ENCODE results near the gene VWA8. TPM values are rescaled to one million over a fixed set of nuclear protein-coding genes. Genes with fewer than 3 reads are reported as not detected.

Gene VWA8
- total and polyA plus RNA-seq, 2 of the 8 experiments (the other 6 are each of a cell fraction or from before 2014, with no cell fraction given): 5.9 to 19.6 TPM

- H3K18ac ChIP-seq (ENCODE audit: extremely low read depth, low read length): no peak overlapping the region
- no peak overlapping the region for H4K5ac ChIP-seq (ENCODE audit: insufficient read length, low read depth, low read length)
- peaks cover 0 to 2% (median under 1%) of the 10 kb centered on the region in 4 experiments; a peak in 2 of 8 replicates for H3K36me3 ChIP-seq (ENCODE audit: control insufficient read depth in 2 of 4, insufficient read depth in 4 of 4, low read length in 3 of 4)
- no peaks in the 10 kb centered on the region for H3K27me3 ChIP-seq (replicated peaks in 1 of 4; ENCODE audit: control insufficient read depth in 3 of 4, extremely low read depth in 1 of 4, insufficient read depth in 3 of 4, low read length in 3 of 4)
- no peaks in the 10 kb centered on the region for H3K79me1 ChIP-seq (ENCODE audit: low read depth, low read length)
- no peaks in the 10 kb centered on the region for H3K4me1 ChIP-seq (replicated peaks in 1 of 4; ENCODE audit: control insufficient read depth in 3 of 4, insufficient read depth in 4 of 4, low read length in 3 of 4)
- H3K27ac ChIP-seq (ENCODE audit: low read depth, low read length): no peak overlapping the region
- H3K56ac ChIP-seq (replicated peaks; ENCODE audit: insufficient read length, low read depth, low read length): no peak overlapping the region
- ChIA-PET CTCF (ENCODE audit: partially characterized antibody) (no interaction called here), POLR2A (ENCODE audit: partially characterized antibody) (no interaction called here)
- no peak overlapping the region for H2BK15ac ChIP-seq (ENCODE audit: low read length)
- no peak overlapping the region for H2BK12ac ChIP-seq (ENCODE audit: low read depth, low read length)
- H2AK5ac ChIP-seq (ENCODE audit: low read depth, low read length): no peak overlapping the region
- DNase-seq (ENCODE audit: low read depth in 1 of 2, low spot score in 2 of 2): no peak
- H3K14ac ChIP-seq (ENCODE audit: insufficient read length): no peak overlapping the region
- H4K91ac ChIP-seq (replicated peaks; ENCODE audit: insufficient read length, low read length): no peak overlapping the region
- H3K9me3 ChIP-seq (ENCODE audit: insufficient read depth in 2 of 2, low read depth in 1 of 2, low read length in 1 of 2): no peaks in the 10 kb centered on the region
- FAIRE-seq: no peak
- no peaks in the 10 kb centered on the region for H4K20me1 ChIP-seq (replicated peaks in 1 of 2; ENCODE audit: control insufficient read depth in 1 of 2, insufficient read depth in 2 of 2, low read length in 2 of 2)
- H3K4me3 ChIP-seq (ENCODE audit: extremely low read depth in 1 of 4, insufficient read depth in 2 of 4, low read depth in 3 of 4, low read length in 4 of 4): no peak overlapping the region
- H3K23me2 ChIP-seq (ENCODE audit: low read depth, low read length): no peaks in the 10 kb centered on the region
- no peak overlapping the region for H2AFZ ChIP-seq (ENCODE audit: low read length)
- no peak overlapping the region for H3K23ac ChIP-seq (ENCODE audit: insufficient read length)
- H3K9ac ChIP-seq (replicated peaks in 1 of 4; ENCODE audit: extremely low read depth in 1 of 4, low read depth in 3 of 4, low read length in 3 of 4): no peak overlapping the region
- H3K4ac ChIP-seq (replicated peaks; ENCODE audit: insufficient read length, low read depth, low read length): no peak overlapping the region
- H2BK120ac ChIP-seq (replicated peaks; ENCODE audit: low read depth, low read length): no peak overlapping the region
- H3K79me2 ChIP-seq (ENCODE audit: control insufficient read depth in 1 of 2, insufficient read depth in 2 of 2, low read length in 2 of 2): no peaks in the 10 kb centered on the region
- no peak overlapping the region for H4K8ac ChIP-seq (ENCODE audit: extremely low read depth, insufficient read depth, low read length)
- no peak overlapping the region for H3K4me2 ChIP-seq (ENCODE audit: insufficient read depth in 1 of 2, low read depth in 2 of 2, low read length in 2 of 2)
- H2BK5ac ChIP-seq (ENCODE audit: low read depth, low read length): no peak overlapping the region
- WGBS, 2 experiments (ENCODE audit: extremely low coverage in 1 of 2, insufficient coverage in 1 of 2, insufficient read length in 1 of 2, insufficient replicate concordance in 2 of 2, low coverage in 1 of 2, low lambda C conversion rate in 2 of 2, missing lambda C conversion rate in 1 of 2): 89% methylated on average over 4 of the region's 4 CpGs; no CpG with 5 or more reads in 1 of the 2 experiments
- no peak overlapping the region for H2BK20ac ChIP-seq (ENCODE audit: low read length)
- TF ChIP-seq RAD21 (IDR thresholded peaks at IDR 0.05 in 1 of 2, conservative IDR thresholded peaks at IDR 0.05 in 1 of 2; ENCODE audit: low read depth in 2 of 2, low read length in 2 of 2): no peak
- TF ChIP-seq HDAC6 (IDR thresholded peaks at IDR 0.05; ENCODE audit: low read depth, low read length): no peak
- no peak for TF ChIP-seq BACH1 (IDR thresholded peaks at IDR 0.05; ENCODE audit: low read length)
- no peak for TF ChIP-seq NANOG (IDR thresholded peaks at IDR 0.05; ENCODE audit: insufficient read depth, low read depth, low read length, poor library complexity, severe bottlenecking)
Observed at GRCh38 chr13:41823476-41823875, 137.4 kb downstream of the VWA8 start.
